Measurements from ENCODE around the gene LONRF2.

- TF ChIP-seq CTCF (IDR thresholded peaks at IDR 0.05) (no peak), POLR2A (IDR thresholded peaks at IDR 0.05) (no peak)
Observed at GRCh38 chr2:100283724-100284501, 38.4 kb downstream of the LONRF2 start.

All from upper lobe of left lung (tissue), 4 donors.